ENCODE data around the gene PDE6G. TPM values are rescaled to one million over a fixed set of nuclear protein-coding genes. Genes with fewer than 3 reads are reported as not detected.

Gene PDE6G
- total RNA-seq, 4 donors from 2014 or later = 0.53 TPM; not detected in 3

DNA sequence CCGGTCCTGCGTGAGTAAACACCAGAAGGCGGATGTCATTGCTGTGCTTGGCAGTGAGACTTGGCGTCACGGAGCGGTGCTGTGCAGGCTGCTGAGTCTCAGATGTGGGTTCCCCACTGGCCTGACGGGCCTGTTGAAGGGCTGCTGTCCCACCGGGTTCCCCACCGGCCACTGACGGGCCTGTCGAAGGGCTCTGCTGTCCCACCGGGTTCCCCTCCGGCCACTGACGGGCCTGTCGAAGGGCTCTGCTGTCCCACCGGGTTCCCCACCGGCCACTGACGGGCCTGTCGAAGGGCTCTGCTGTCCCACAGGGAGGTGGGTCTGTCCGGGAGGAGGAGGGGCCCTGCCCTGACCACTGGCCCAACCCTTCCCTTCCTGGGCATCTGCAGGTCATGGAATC is 30.3 kb upstream of the PDE6G start:
- no peak for DNase-seq (ENCODE audit: low spot score in 2 of 2)
- H3K36me3 ChIP-seq = peaks cover 58% of the 10 kb centered on the region
- WGBS = 95% methylated on average over 16 of the region's 20 CpGs
- no peak overlapping the region for H3K27ac ChIP-seq
- H3K9me3 ChIP-seq = no peaks in the 10 kb centered on the region
- no peak overlapping the region for H3K4me3 ChIP-seq
- no peak for TF ChIP-seq CTCF (IDR thresholded peaks at IDR 0.05)
- TF ChIP-seq EP300 (IDR thresholded peaks at IDR 0.05) = no peak
- no peak for TF ChIP-seq POLR2AphosphoS5 (IDR thresholded peaks at IDR 0.05)
- TF ChIP-seq POLR2A (IDR thresholded peaks at IDR 0.05) = no peak
- peaks cover 42% of the 10 kb centered on the region for H3K4me1 ChIP-seq
- no peaks in the 10 kb centered on the region for H3K27me3 ChIP-seq

GRCh38 chr17:81685108-81685507 is 28.8 kb upstream of the PDE6G start:
- WGBS = 37% methylated on average over 6 of the region's 12 CpGs
- Histone ChIP-seq H3K4me3 (peak overlapping the region; percentile 70), H3K36me3 (peaks cover 48% of the 10 kb centered on the region), H3K27ac (peak overlapping the region; percentile 93), H3K4me1 (peaks cover 42% of the 10 kb centered on the region), H3K9me3 (no peaks in the 10 kb centered on the region), H3K27me3 (no peaks in the 10 kb centered on the region)
- DNase-seq (ENCODE audit: low spot score in 2 of 2) = no peak
- TF ChIP-seq CTCF (IDR thresholded peaks at IDR 0.05) (no peak), POLR2AphosphoS5 (IDR thresholded peaks at IDR 0.05) (no peak), EP300 (IDR thresholded peaks at IDR 0.05) (no peak), POLR2A (IDR thresholded peaks at IDR 0.05) (no peak)

DNA sequence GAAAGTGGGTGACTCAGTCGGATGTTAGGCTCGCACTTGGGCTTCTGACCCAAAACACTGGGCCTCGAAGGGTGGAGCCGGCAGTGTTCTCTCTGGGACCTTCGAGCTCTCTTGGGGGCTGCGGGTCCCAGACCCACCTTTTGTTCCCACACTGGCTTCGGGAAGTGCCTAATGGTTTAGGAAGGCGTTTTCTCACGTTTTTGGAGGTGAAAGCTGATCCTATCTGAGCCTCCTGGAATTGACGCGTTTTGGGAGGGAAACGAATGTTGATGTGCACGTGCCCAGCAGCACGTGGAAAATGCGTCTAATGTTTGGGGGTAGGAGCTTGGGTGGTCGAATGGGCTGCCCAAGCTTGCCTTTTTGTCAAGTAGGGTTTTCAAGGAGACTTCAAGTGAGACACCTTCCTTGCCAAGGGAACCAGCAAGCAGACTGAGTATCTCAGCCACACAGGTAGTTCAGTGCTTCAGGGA is 28.1 kb upstream of the PDE6G start:
- 1% methylated on average over 12 of the region's 16 CpGs for WGBS
- H3K36me3 ChIP-seq = peaks cover 42% of the 10 kb centered on the region

DNA sequence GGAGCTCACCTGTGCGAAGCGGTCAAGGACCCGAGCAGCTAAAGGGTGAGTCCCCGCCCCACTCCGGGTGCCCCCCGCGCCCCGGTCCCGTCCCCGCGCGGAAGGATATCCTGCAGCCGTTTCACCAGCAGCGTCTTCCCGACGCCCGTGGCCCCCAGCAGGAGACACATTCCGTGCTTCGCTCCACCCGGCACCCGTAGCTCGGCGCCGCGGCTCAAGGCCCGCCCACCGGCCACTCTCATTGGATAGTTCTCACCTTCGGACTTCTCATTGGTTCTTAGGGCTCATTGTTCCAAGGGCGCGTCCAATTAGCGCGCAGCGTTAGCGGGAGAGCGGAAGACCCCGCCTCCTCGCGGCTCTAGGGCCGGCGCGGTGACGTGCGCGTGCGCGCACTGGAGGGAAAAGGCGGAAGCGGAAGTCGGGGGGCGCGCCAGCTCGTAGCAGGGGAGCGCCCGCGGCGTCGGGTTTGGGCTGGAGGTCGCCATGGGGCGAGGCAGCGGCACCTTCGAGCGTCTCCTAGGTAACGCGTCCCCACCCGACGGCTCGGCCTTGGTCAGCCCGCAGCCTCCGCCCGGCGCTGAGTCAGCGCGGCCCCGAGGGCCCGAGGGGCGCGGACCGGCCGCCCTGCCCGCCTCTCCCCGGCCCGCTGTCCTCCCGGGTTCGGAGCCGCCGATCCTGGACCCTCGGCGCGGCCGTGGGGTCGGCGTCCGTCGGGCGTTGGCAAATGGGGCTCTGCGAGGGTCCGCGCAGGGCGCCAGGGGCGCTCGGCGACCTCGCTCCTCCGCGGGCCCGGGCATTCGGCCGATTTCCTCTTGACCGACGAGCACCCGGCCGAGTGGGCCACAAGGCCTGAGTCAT is 27.5 kb upstream of the PDE6G start, which contains the start of the genes ARL16 and HGS:
Gene ARL16, minus strand, starts transcription at position 214 of the 858 bp plus-strand sequence. Its CDS starts 44 bp downstream, at position 170.
Gene HGS, plus strand, starts transcription at position 428 of the 858 bp plus-strand sequence. Its CDS starts 56 bp downstream, at position 484.
- H3K27ac ChIP-seq = peak within 1 kb of the TSS; percentile 93
- H3K4me3 ChIP-seq = peak within 1 kb of the TSS; percentile 70
- DNase-seq (ENCODE audit: low spot score in 2 of 2) = peak; percentile 98 to 99
- no peaks in the 10 kb centered on the region for H3K9me3 ChIP-seq
- H3K4me1 ChIP-seq = peaks cover 41% of the 10 kb centered on the region
- WGBS = 0% methylated on average over 2 of the region's 112 CpGs
- no peaks in the 10 kb centered on the region for H3K27me3 ChIP-seq
- H3K36me3 ChIP-seq = peaks cover 35% of the 10 kb centered on the region
- peak in 1 of 2 donors; percentile 70 for TF ChIP-seq POLR2A (IDR thresholded peaks at IDR 0.05)
- no peak for TF ChIP-seq EP300 (IDR thresholded peaks at IDR 0.05)
- TF ChIP-seq CTCF (IDR thresholded peaks at IDR 0.05) = no peak
- TF ChIP-seq POLR2AphosphoS5 (IDR thresholded peaks at IDR 0.05) = peak in 2 of 3 donors; percentile 82 to 88

More for the DNA sequence above, 28.1 kb upstream of the PDE6G start:
- peaks cover 42% of the 10 kb centered on the region for H3K4me1 ChIP-seq
- no peaks in the 10 kb centered on the region for H3K27me3 ChIP-seq
- no peak for TF ChIP-seq POLR2AphosphoS5 (IDR thresholded peaks at IDR 0.05)
- TF ChIP-seq EP300 (IDR thresholded peaks at IDR 0.05) = no peak
- no peak for TF ChIP-seq CTCF (IDR thresholded peaks at IDR 0.05)
- TF ChIP-seq POLR2A (IDR thresholded peaks at IDR 0.05) = no peak
- peak overlapping the region; percentile 70 for H3K4me3 ChIP-seq
- no peaks in the 10 kb centered on the region for H3K9me3 ChIP-seq
- H3K27ac ChIP-seq = peak overlapping the region; percentile 93
- no peak for DNase-seq (ENCODE audit: low spot score in 2 of 2)

GRCh38 chr17:81683208-81683583 is 26.9 kb upstream of the PDE6G start:
- H3K4me3 ChIP-seq = peak overlapping the region; percentile 70
- H3K4me1 ChIP-seq = peaks cover 36% of the 10 kb centered on the region
- H3K27ac ChIP-seq = peak overlapping the region; percentile 93
- no peaks in the 10 kb centered on the region for H3K9me3 ChIP-seq
- 0% methylated on average over 11 of the region's 37 CpGs for WGBS
- no peak for TF ChIP-seq POLR2A (IDR thresholded peaks at IDR 0.05)
- TF ChIP-seq POLR2AphosphoS5 (IDR thresholded peaks at IDR 0.05) = no peak
- TF ChIP-seq CTCF (IDR thresholded peaks at IDR 0.05) = no peak
- no peak for TF ChIP-seq EP300 (IDR thresholded peaks at IDR 0.05)
- H3K36me3 ChIP-seq = peaks cover 29% of the 10 kb centered on the region
- no peaks in the 10 kb centered on the region for H3K27me3 ChIP-seq
- DNase-seq (ENCODE audit: low spot score in 2 of 2) = no peak

Data from suprapubic skin (tissue), 4 donors.